GM03348 (cell line): Measurements from ENCODE around the gene STRN4.
"Not testable (repeated sequence)": the region's sequence is repeated elsewhere in the genome, so short reads cannot be mapped to it uniquely, and the experiment has no call there.

Source experiments
- DNase-seq: peaks from one replicate; pipeline ENCODE4 v3.0.0; 2012; ENCODE audit warnings: low spot score

Gene STRN4

GRCh38 chr19:46775642-46776258 is 29.5 kb upstream of the STRN4 start:
- no peak for DNase-seq

GRCh38 chr19:46773018-46773399 is 26.8 kb upstream of the STRN4 start:
- DNase-seq, result no peak

GRCh38 chr19:46772170-46773017 is 26.1 kb upstream of the STRN4 start:
- peak; percentile 23 for DNase-seq

GRCh38 chr19:46768746-46769145 is 22.5 kb upstream of the STRN4 start:
- not testable (repeated sequence) for DNase-seq

GRCh38 chr19:46766569-46767317 is 20.5 kb upstream of the STRN4 start:
- DNase-seq, result no peak

GRCh38 chr19:46764817-46765291 is 18.6 kb upstream of the STRN4 start:
- no peak for DNase-seq

GRCh38 chr19:46762245-46762890 is 16.1 kb upstream of the STRN4 start:
- no peak for DNase-seq

- DNase-seq, result peak; percentile 33
Observed at GRCh38 chr19:46761418-46761831, 15.2 kb upstream of the STRN4 start.

- not testable (repeated sequence) for DNase-seq
Observed at GRCh38 chr19:46760897-46761296, 14.6 kb upstream of the STRN4 start.

- DNase-seq, result no peak
Observed at GRCh38 chr19:46760363-46760762, 14.1 kb upstream of the STRN4 start.

GRCh38 chr19:46759817-46760333 is 13.6 kb upstream of the STRN4 start:
- DNase-seq, result peak; percentile 92

- DNase-seq, result no peak
Observed at GRCh38 chr19:46759206-46759605, 13.0 kb upstream of the STRN4 start.

GRCh38 chr19:46756544-46756888 is 10.3 kb upstream of the STRN4 start:
- no peak for DNase-seq

- DNase-seq, result no peak
Observed at GRCh38 chr19:46755853-46756543, 9.7 kb upstream of the STRN4 start.

GRCh38 chr19:46755077-46755852 is 9.0 kb upstream of the STRN4 start:
- DNase-seq, result peak; percentile 72

- peak; percentile 43 for DNase-seq
Observed at GRCh38 chr19:46753420-46754155, 7.3 kb upstream of the STRN4 start.

- peak; percentile 71 for DNase-seq
Observed at GRCh38 chr19:46748325-46749109, 2.3 kb upstream of the STRN4 start.

- DNase-seq, result peak; percentile 81
Observed at GRCh38 chr19:46745521-46746280, 549 bp downstream of the STRN4 start, which contains the start of gene FKRP. FKRP (plus strand) TSS chr19:46746057; CDS start chr19:46755451, 9,394 bp downstream.
